Measurements from ENCODE around the gene XRN2. TPM values are rescaled to one million over a fixed set of nuclear protein-coding genes. Genes with fewer than 3 reads are reported as not detected.

XRN2 gene
- total RNA-seq, 1 donor from 2014 or later: 239 TPM

DNA sequence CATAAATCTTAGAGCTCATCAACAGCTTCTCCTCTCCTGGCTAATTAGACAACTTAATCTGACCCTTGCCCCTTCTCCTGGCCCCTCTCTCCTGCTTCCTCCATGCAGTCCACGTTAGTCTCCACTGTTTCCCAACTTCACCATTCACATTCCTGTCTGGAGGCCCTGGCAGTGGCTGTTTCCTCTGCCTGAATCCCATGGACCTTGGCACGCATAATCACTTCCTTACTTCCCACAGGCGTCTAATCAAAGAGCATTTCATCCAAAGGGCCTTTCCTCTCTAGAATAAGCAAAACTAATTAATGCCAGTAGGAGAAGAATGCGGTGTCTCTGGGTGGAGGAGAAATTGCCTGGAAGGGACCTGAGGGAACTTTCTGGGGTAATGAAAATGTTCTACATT, 16.4 kb upstream of the XRN2 start:
- H3K27ac ChIP-seq: no peak overlapping the region
- no peak overlapping the region for H3K9ac ChIP-seq
- no peaks in the 10 kb centered on the region for H3F3A ChIP-seq (ENCODE audit: low read depth)
- H3K4me2 ChIP-seq: no peak overlapping the region
- no peak overlapping the region for H3K4me3 Mint-ChIP-seq
- H3K9me3 Mint-ChIP-seq: peaks cover 4% of the 10 kb centered on the region
- H3K79me2 ChIP-seq (ENCODE audit: low read depth): no peaks in the 10 kb centered on the region
- peaks cover 7% of the 10 kb centered on the region for H3K27me3 Mint-ChIP-seq (ENCODE audit: insufficient read depth, low read depth)
- no peaks in the 10 kb centered on the region for H3K36me3 ChIP-seq
- H4K20me1 ChIP-seq (ENCODE audit: low read depth): no peaks in the 10 kb centered on the region
- no peak overlapping the region for H2AFZ ChIP-seq (replicated peaks)
- TF ChIP-seq EZH2 (IDR thresholded peaks at IDR 0.05): no peak
- TF ChIP-seq CTCF (IDR thresholded peaks at IDR 0.05): no peak
- TF ChIP-seq EZH2phosphoT487 (IDR thresholded peaks at IDR 0.05): no peak
- no peaks in the 10 kb centered on the region for H3K36me3 Mint-ChIP-seq
- no peaks in the 10 kb centered on the region for H3K4me1 ChIP-seq
- no peaks in the 10 kb centered on the region for H3K9me3 ChIP-seq (ENCODE audit: low read depth)
- H3K4me1 Mint-ChIP-seq: peaks cover 2% of the 10 kb centered on the region
- no peak overlapping the region for H3K27ac Mint-ChIP-seq
- no peak for DNase-seq (ENCODE audit: low spot score)
- no peaks in the 10 kb centered on the region for H3K27me3 ChIP-seq
- no peak overlapping the region for H3K4me3 ChIP-seq

DNA sequence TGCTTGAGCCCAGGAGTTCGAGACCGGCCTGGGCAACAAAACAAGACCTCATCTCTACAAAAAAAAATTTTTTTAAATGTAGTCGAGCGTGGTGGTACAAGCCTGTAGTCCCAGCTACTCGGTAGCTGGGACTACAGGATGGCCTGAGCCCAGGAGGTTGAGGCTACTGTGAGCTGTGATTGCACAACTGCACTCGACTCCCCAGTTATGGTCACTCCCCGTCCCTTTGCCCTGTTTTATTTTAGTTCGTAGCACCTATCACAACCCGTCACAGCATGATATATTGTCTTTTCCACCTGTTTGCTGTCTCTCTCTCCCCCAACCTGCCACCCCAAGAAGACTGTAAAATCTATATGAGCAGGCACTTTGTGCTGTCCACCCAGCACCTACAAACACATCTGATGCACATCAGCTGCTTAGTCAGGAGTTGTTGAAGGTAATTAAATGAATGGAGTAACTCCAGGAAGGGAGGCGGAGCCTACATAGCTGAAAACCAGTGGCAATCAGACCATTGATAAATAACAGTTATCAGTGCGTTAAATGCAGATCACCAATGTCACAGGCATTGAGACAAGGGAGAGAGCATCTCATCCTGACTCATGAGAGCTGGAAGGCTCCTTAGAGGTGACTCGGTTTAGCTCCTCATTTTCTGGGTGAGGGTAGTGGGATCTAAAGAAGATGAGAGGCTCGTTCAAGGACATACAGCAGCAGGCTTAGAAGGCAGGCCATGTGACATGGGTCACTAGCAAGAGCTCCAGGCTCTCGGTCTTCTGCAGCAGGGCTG, 14.4 kb upstream of the XRN2 start:
- no peak for DNase-seq (ENCODE audit: low spot score)
- Histone ChIP-seq H3F3A (ENCODE audit: low read depth) (no peaks in the 10 kb centered on the region), H3K4me1 (no peaks in the 10 kb centered on the region), H3K9me3 (ENCODE audit: low read depth) (no peaks in the 10 kb centered on the region), H4K20me1 (ENCODE audit: low read depth) (no peaks in the 10 kb centered on the region), H3K27ac (no peak overlapping the region), H3K36me3 (no peaks in the 10 kb centered on the region), H3K27me3 (no peaks in the 10 kb centered on the region), H2AFZ (replicated peaks) (peak overlapping the region; percentile 57), H3K9ac (no peak overlapping the region), H3K4me2 (no peak overlapping the region), H3K79me2 (ENCODE audit: low read depth) (no peaks in the 10 kb centered on the region), H3K4me3 (no peak overlapping the region)
- no peak for TF ChIP-seq EZH2 (IDR thresholded peaks at IDR 0.05)
- no peak for TF ChIP-seq EZH2phosphoT487 (IDR thresholded peaks at IDR 0.05)
- TF ChIP-seq CTCF (IDR thresholded peaks at IDR 0.05): no peak
- no peaks in the 10 kb centered on the region for H3K9me3 Mint-ChIP-seq
- H3K27ac Mint-ChIP-seq: no peak overlapping the region
- H3K36me3 Mint-ChIP-seq: no peaks in the 10 kb centered on the region
- no peak overlapping the region for H3K4me3 Mint-ChIP-seq
- H3K27me3 Mint-ChIP-seq (ENCODE audit: insufficient read depth, low read depth): peaks cover 7% of the 10 kb centered on the region
- H3K4me1 Mint-ChIP-seq: peaks cover 2% of the 10 kb centered on the region

DNA sequence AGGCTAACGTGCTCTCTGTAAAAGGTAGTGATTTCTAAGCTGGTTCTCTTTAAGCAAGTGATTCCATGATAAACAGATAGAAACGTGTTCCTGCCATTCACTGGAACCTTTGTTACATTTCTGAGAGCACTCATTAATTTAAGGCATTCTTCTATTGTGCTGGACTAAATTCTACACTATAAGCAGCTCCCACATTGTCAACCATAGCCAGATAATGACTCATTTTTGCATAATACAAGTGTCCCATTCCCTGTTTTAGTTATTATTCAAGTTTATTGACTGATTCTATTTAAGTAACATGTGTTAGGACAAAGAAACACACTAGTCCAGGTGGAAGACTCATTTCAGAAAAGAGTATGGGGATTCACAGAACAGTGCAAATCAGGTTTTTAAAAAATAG, 13.5 kb upstream of the XRN2 start:
- H3K9ac ChIP-seq: no peak overlapping the region
- Mint-ChIP-seq H3K27ac (no peak overlapping the region), H3K4me1 (peaks cover 2% of the 10 kb centered on the region), H3K9me3 (no peaks in the 10 kb centered on the region), H3K36me3 (no peaks in the 10 kb centered on the region), H3K27me3 (ENCODE audit: insufficient read depth, low read depth) (peaks cover 5% of the 10 kb centered on the region), H3K4me3 (no peak overlapping the region)
- no peak for TF ChIP-seq EZH2 (IDR thresholded peaks at IDR 0.05)
- TF ChIP-seq EZH2phosphoT487 (IDR thresholded peaks at IDR 0.05): no peak
- no peak for TF ChIP-seq CTCF (IDR thresholded peaks at IDR 0.05)
- no peaks in the 10 kb centered on the region for H3F3A ChIP-seq (ENCODE audit: low read depth)
- H3K4me3 ChIP-seq: no peak overlapping the region
- no peak overlapping the region for H3K4me2 ChIP-seq
- H3K4me1 ChIP-seq: no peaks in the 10 kb centered on the region
- no peaks in the 10 kb centered on the region for H3K36me3 ChIP-seq
- H2AFZ ChIP-seq (replicated peaks): no peak overlapping the region
- H3K27me3 ChIP-seq: no peaks in the 10 kb centered on the region
- H4K20me1 ChIP-seq (ENCODE audit: low read depth): no peaks in the 10 kb centered on the region
- H3K27ac ChIP-seq: no peak overlapping the region
- no peak for DNase-seq (ENCODE audit: low spot score)
- H3K9me3 ChIP-seq (ENCODE audit: low read depth): no peaks in the 10 kb centered on the region
- H3K79me2 ChIP-seq (ENCODE audit: low read depth): no peaks in the 10 kb centered on the region
